Stimulated activated CD4-positive, alpha-beta T cell treated with anti-CD3 and anti-CD28 coated beads, Interleukin-2, amount 100 ng/mL, for 4 hours (primary cell): ENCODE measurements around the gene SMU1.

Source experiments
- DNase-seq: peaks from one replicate; pipeline ENCODE4 v3.0.0-alpha.2; 2020; ENCODE audit warnings: low read depth

The SMU1 gene

GRCh38 chr9:33076046-33077004 is at the start of gene SMU1:
Gene SMU1 (minus strand): TSS chr9:33076674. CDS start chr9:33076608, 66 bp downstream.
- peak; percentile 94 for DNase-seq

GRCh38 chr9:33125461-33125860 is 49.0 kb upstream of the SMU1 start:
- DNase-seq = no peak

- no peak for DNase-seq
Observed at GRCh38 chr9:33124751-33125381, 48.4 kb upstream of the SMU1 start.

- no peak for DNase-seq
Observed at GRCh38 chr9:33124046-33124445, 47.6 kb upstream of the SMU1 start.

- no peak for DNase-seq
Observed at GRCh38 chr9:33123407-33124031, 47.0 kb upstream of the SMU1 start.

GRCh38 chr9:33120620-33121019 is 44.1 kb upstream of the SMU1 start:
- DNase-seq = no peak

- DNase-seq = no peak
Observed at GRCh38 chr9:33117796-33118195, 41.3 kb upstream of the SMU1 start.

GRCh38 chr9:33117306-33117705 is 40.8 kb upstream of the SMU1 start:
- DNase-seq = no peak

- DNase-seq = no peak
Observed at GRCh38 chr9:33116860-33117259, 40.4 kb upstream of the SMU1 start.

GRCh38 chr9:33114746-33115145 is 38.3 kb upstream of the SMU1 start:
- DNase-seq = no peak

GRCh38 chr9:33113799-33114547 is 37.5 kb upstream of the SMU1 start:
- DNase-seq = no peak

- DNase-seq = no peak
Observed at GRCh38 chr9:33112094-33112493, 35.6 kb upstream of the SMU1 start.

GRCh38 chr9:33111631-33112030 is 35.2 kb upstream of the SMU1 start:
- no peak for DNase-seq

GRCh38 chr9:33110686-33111085 is 34.2 kb upstream of the SMU1 start:
- DNase-seq = no peak

GRCh38 chr9:33109850-33110595 is 33.5 kb upstream of the SMU1 start:
- DNase-seq = no peak

- no peak for DNase-seq
Observed at GRCh38 chr9:33109097-33109496, 32.6 kb upstream of the SMU1 start.

- DNase-seq = no peak
Observed at GRCh38 chr9:33108472-33108871, 32.0 kb upstream of the SMU1 start.

GRCh38 chr9:33107762-33108161 is 31.3 kb upstream of the SMU1 start:
- no peak for DNase-seq

GRCh38 chr9:33106827-33107621 is 30.6 kb upstream of the SMU1 start:
- no peak for DNase-seq

GRCh38 chr9:33106372-33106771 is 29.9 kb upstream of the SMU1 start:
- no peak for DNase-seq

- no peak for DNase-seq
Observed at GRCh38 chr9:33105959-33106358, 29.5 kb upstream of the SMU1 start.
